T-cell (primary cell): ENCODE results near the gene PNPLA7. TPM values are rescaled to one million over a fixed set of nuclear protein-coding genes. Genes with fewer than 3 reads are reported as not detected.

ENCODE experiments used
- ATAC-seq, 4 experiments: fragments of 200-7000 bp in 3 of 4; fragments of 150-1000 bp in 1 of 4; cut with Tn5 transposase; replicated peaks in 1 of 4; 1 replicate in 3 of 4; 2 replicates in 1 of 4; pipeline ENCODE4 v1.10.0; 2021; ENCODE audit warnings: moderate library complexity in 3 of 4, mild to moderate bottlenecking in 2 of 4, moderate number of reproducible peaks in 1 of 4
- CTCF ChIA-PET, 2 donors: fragments of 300-600 bp; sonication (Branson Sonifier 250); formaldehyde crosslinking; loops; one replicate each; lab custom pipeline; 2022; ENCODE audit warnings: antibody characterized with exemption in 2 of 2; lab: Charles Lee
- POLR2A ChIA-PET, 2 donors: fragments of 300-600 bp; sonication (Branson Sonifier 250); formaldehyde crosslinking; loops; one replicate each; lab custom pipeline; 2022; ENCODE audit warnings: antibody characterized with exemption in 2 of 2; lab: Charles Lee
- DNase-seq, 35 experiments: peaks; one replicate each; pipeline versions ENCODE4 v3.0.0 to v3.0.0-alpha.2; 2013 to 2023
- H3K27ac ChIP-seq: one replicate; pipeline ENCODE4 v1.5.1; 2013; ENCODE audit warnings: low read length
- H3K27me3 ChIP-seq, 2 experiments: replicated peaks in 1 of 2; 1 replicate in 1 of 2; 2 replicates in 1 of 2; pipeline versions ENCODE4 v1.6.1 to v1.7.0; 2013; ENCODE audit warnings: low read length in 1 of 2, mixed read lengths in 1 of 2; ENCODE audit not compliant: control insufficient read depth in 2 of 2, insufficient read depth in 2 of 2; ENCODE audit errors: extremely low read depth in 1 of 2
- H3K36me3 ChIP-seq, 2 donors: 1 replicate in 1 of 2; 2 replicates in 1 of 2; pipeline versions ENCODE4 v1.6.1 to v1.7.0; 2013; ENCODE audit warnings: low read length in 1 of 2; ENCODE audit not compliant: control insufficient read depth in 2 of 2, insufficient read depth in 1 of 2; ENCODE audit errors: extremely low read depth in 1 of 2
- H3K4me1 ChIP-seq, 2 experiments: 1 replicate in 1 of 2; 2 replicates in 1 of 2; pipeline versions ENCODE4 v1.6.1 to v1.7.0; 2013; ENCODE audit warnings: low read length in 2 of 2, mixed read lengths in 1 of 2; ENCODE audit not compliant: insufficient read depth in 2 of 2, control insufficient read depth in 1 of 2; ENCODE audit errors: extremely low read depth in 1 of 2
- H3K4me3 ChIP-seq, 2 donors: 1 replicate in 1 of 2; 2 replicates in 1 of 2; pipeline versions ENCODE4 v1.5.1 to v1.7.0; 2013; ENCODE audit warnings: mild to moderate bottlenecking in 2 of 2, low read length in 1 of 2, moderate library complexity in 1 of 2; ENCODE audit not compliant: control insufficient read depth in 1 of 2; ENCODE audit errors: extremely low read depth in 1 of 2
- H3K9me3 ChIP-seq: 2 replicates; pipeline ENCODE4 v1.7.0; 2013
- H3K27ac Mint-ChIP-seq, 2 donors: one replicate each; pipeline ENCODE4 v1.8.0; 2020 to 2021; ENCODE audit warnings: mild to moderate bottlenecking in 2 of 2, mixed read lengths in 2 of 2
- H3K27me3 Mint-ChIP-seq, 2 donors: one replicate each; pipeline ENCODE4 v1.8.0; 2021 to 2022; ENCODE audit warnings: mixed read lengths in 2 of 2
- H3K36me3 Mint-ChIP-seq: one replicate; pipeline ENCODE4 v1.8.0; 2021; ENCODE audit warnings: mixed read lengths
- H3K4me1 Mint-ChIP-seq, 3 donors: one replicate each; pipeline ENCODE4 v1.8.0; 2020 to 2022; ENCODE audit warnings: mixed read lengths in 3 of 3, mild to moderate bottlenecking in 1 of 3
- H3K4me3 Mint-ChIP-seq, 3 donors: one replicate each; pipeline ENCODE4 v1.8.0; 2020 to 2022; ENCODE audit warnings: mild to moderate bottlenecking in 3 of 3, mixed read lengths in 3 of 3, moderate library complexity in 3 of 3
- H3K9me3 Mint-ChIP-seq, 3 donors: one replicate each; pipeline ENCODE4 v1.8.0; 2020 to 2022; ENCODE audit warnings: mixed read lengths in 3 of 3
- WGBS: methylation state at CpG from one replicate; pipeline ENCODE4 v1.1.5; 2013; ENCODE audit warnings: missing lambda C conversion rate; ENCODE audit not compliant: insufficient coverage; 5-methylcytosine and 5-hydroxymethylcytosine counted together
- total RNA-seq, 35 experiments: library from RNA in 6 of 35; stranded (reverse) in 6 of 35; fragments of 120-200 nt in 1 of 35; gene quantifications; one replicate each; pipeline versions ENCODE4 v1.2.1 to v1.2.4 and lab custom pipeline; 2013 to 2026

Gene PNPLA7
- total RNA-seq, 5 donors from 2014 or later (not counting 1 experiment from before 2014, with no cell fraction given) = 11.7 to 20.0 (median 15.6) TPM

DNA sequence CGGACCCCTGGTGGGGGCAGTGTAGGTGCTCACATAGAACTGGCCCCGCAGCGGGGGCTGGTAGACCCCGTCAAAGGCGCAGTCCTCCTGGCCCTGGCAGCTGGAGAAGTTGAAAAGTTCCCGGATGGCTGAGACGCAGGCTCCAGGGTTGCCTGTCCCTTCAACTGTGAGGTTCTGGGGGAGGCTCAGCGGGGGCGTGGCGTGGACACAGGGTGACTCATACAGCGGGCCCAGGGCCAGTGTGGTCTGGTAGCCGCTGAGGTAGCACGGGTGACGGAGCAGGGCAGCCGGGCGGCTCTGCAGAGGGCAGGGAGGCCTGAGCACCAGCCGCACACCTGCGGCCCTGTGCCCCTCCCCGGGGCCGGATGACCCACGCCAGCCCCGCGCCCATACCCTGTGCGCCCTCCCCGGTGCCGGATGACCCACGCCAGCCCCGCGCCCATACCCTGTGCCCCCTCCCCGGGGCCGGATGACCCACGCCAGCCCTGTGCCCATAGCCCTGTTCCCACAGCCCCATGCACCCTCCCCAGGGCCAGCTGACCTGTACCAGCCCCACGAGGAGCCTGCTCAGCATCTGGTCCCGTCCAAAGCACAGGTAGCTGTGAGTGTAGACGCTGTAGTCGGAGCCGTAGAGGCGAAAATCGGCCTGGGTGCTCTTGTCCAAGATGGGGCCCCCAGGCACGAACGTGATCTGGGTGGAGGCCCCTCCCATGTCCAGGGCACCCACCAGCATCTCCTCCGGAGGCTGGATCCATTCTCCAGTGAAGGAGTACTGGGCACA, 114.0 kb downstream of the PNPLA7 start:
- peaks cover 0 to 37% of the 10 kb centered on the region in 2 experiments for H3K27me3 ChIP-seq
- ChIA-PET CTCF (no interaction called here), POLR2A (no interaction called here)
- H3K27ac ChIP-seq = no peak overlapping the region
- no peaks in the 10 kb centered on the region for H3K9me3 ChIP-seq
- DNase-seq (no peak), ATAC-seq (no peak)
- peaks cover 0 to 7% of the 10 kb centered on the region in 2 donors for H3K27me3 Mint-ChIP-seq
- no peak overlapping the region for H3K4me3 Mint-ChIP-seq
- no peak overlapping the region for H3K27ac Mint-ChIP-seq
- H3K4me3 ChIP-seq = no peak overlapping the region
- 85% methylated on average over 38 of the region's 42 CpGs for WGBS
- H3K9me3 Mint-ChIP-seq = no peaks in the 10 kb centered on the region
- no peaks in the 10 kb centered on the region for H3K36me3 Mint-ChIP-seq
- H3K36me3 ChIP-seq = no peaks in the 10 kb centered on the region
- peaks cover 0 to 5% of the 10 kb centered on the region in 2 experiments for H3K4me1 ChIP-seq
- no peaks in the 10 kb centered on the region for H3K4me1 Mint-ChIP-seq

DNA sequence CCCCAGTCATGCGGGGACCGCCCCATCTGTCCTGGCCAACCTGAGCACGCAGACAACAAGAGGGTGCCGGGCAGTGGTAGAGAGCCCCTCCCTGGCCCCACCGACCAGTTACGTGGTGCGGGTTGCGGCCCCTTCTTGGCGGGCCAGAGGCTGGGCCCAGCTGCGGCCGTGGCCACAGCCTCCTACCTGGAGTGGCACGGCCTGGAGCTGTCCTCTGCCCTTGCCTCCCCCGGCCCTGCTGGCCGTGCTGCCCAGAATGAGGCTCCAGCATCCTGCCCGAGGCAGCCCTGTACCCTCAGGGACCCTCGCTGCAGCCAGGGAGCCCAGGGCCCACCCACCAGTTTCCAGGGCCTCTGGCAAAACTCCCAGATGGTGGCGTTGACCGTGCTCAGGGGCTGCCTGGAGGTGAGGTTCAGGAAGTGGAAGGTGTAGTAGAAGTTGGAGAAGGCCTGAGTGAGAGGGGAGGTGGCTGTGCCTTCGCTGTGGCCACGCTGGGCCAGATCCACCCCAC, 114.8 kb downstream of the PNPLA7 start:
- H3K4me1 Mint-ChIP-seq = no peaks in the 10 kb centered on the region
- CTCF ChIA-PET = no interaction called here
- 73% methylated on average over 19 of the region's 20 CpGs for WGBS

DNA sequence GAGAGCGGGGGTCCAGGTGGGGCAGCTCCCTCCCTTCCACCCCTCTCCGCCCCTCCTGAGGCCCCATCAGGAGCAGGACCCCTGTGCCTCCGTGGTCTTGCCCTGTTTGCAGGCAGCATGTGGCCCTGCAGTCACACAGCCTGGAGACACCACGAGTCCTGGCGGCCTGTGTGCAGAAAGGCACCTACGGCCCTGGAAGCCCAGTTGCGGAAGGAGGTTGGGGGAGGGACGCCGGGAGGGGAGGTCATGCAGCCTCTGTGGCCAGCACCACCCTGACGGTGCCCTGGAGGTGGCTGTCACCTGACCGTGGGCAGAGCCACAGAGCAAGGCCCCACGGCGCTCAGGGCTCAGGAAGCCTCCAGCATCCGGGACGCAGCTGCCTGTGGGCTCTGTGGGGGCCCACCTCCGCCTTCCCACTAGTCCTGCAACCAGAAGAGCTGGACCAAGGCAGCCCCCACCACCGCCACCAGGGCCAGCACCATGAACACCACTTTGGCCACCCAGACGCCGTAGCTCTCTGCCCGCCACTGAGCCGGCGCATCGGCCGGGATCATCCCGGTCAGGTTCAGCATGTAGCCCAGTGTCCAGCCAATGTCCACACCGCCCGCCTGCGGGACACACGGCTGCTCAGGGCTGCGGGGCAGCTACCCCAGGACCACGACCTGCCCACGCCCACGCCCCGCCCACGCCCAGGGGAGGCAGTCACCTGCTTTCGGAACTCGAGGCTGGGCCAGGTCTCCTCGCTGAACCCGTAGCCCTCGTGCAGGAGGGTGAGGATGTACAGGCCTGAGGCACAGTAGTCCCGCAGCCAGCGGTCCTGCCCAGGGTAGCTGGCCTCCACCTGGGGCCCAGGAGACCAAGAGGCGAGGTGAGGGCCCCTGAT, 115.5 kb downstream of the PNPLA7 start:
- WGBS = 64% methylated on average over 41 of the region's 43 CpGs

More for the DNA sequence above, 114.8 kb downstream of the PNPLA7 start:
- H3K9me3 Mint-ChIP-seq = no peaks in the 10 kb centered on the region
- ATAC-seq (no peak), DNase-seq (no peak)
- no peak overlapping the region for H3K27ac Mint-ChIP-seq
- no peak overlapping the region for H3K4me3 Mint-ChIP-seq
- Histone ChIP-seq H3K27me3 (peaks cover 0 to 35% of the 10 kb centered on the region in 2 experiments), H3K9me3 (no peaks in the 10 kb centered on the region), H3K27ac (no peak overlapping the region), H3K4me1 (peaks cover 0 to 3% of the 10 kb centered on the region in 2 experiments), H3K4me3 (no peak overlapping the region), H3K36me3 (no peaks in the 10 kb centered on the region)
- H3K36me3 Mint-ChIP-seq = no peaks in the 10 kb centered on the region
- POLR2A ChIA-PET = no interaction called here
- H3K27me3 Mint-ChIP-seq = peaks cover 0 to 7% of the 10 kb centered on the region in 2 donors

DNA sequence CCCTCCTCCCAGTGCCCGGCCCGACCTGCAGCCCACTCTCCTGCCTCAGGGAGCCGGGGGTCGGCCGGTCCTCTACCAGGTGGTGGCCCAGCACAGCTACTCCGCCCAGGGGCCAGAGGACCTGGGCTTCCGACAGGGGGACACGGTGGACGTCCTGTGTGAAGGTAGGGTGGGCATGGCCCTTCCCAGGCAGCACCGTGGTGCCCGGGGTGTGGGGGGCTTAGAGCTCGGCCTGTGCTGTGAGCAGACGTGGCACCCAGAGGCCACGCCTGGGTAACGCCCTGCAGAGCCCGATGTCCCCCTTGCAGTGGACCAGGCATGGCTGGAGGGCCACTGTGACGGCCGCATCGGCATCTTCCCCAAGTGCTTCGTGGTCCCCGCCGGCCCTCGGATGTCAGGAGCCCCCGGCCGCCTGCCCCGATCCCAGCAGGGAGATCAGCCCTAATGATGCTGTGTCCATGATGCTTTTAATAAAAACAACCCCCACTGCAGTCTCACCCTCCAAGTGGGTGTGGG, 116.2 kb downstream of the PNPLA7 start:
- Mint-ChIP-seq H3K36me3 (no peaks in the 10 kb centered on the region), H3K4me3 (no peak overlapping the region), H3K9me3 (no peaks in the 10 kb centered on the region), H3K4me1 (no peaks in the 10 kb centered on the region), H3K27me3 (no peaks in the 10 kb centered on the region), H3K27ac (no peak overlapping the region)
- Histone ChIP-seq H3K27me3 (peaks cover 0 to 25% of the 10 kb centered on the region in 2 experiments), H3K9me3 (no peaks in the 10 kb centered on the region), H3K4me3 (no peak overlapping the region), H3K4me1 (peaks cover 0 to 3% of the 10 kb centered on the region in 2 experiments), H3K36me3 (no peaks in the 10 kb centered on the region), H3K27ac (no peak overlapping the region)
- ATAC-seq (no peak), DNase-seq (no peak)
- POLR2A ChIA-PET = no interaction called here
- CTCF ChIA-PET = no interaction called here
- 90% methylated on average over 16 of the region's 26 CpGs for WGBS

More for the DNA sequence above, 115.5 kb downstream of the PNPLA7 start:
- H3K36me3 Mint-ChIP-seq = no peaks in the 10 kb centered on the region
- ATAC-seq (no peak), DNase-seq (no peak)
- ChIA-PET POLR2A (no interaction called here), CTCF (no interaction called here)
- Histone ChIP-seq H3K4me3 (no peak overlapping the region), H3K4me1 (peaks cover 0 to 3% of the 10 kb centered on the region in 2 experiments), H3K36me3 (no peaks in the 10 kb centered on the region), H3K9me3 (no peaks in the 10 kb centered on the region), H3K27me3 (peaks cover 0 to 32% of the 10 kb centered on the region in 2 experiments), H3K27ac (no peak overlapping the region)
- no peak overlapping the region for H3K27ac Mint-ChIP-seq
- H3K9me3 Mint-ChIP-seq = no peaks in the 10 kb centered on the region
- no peak overlapping the region for H3K4me3 Mint-ChIP-seq
- H3K27me3 Mint-ChIP-seq = peaks cover 0 to 7% of the 10 kb centered on the region in 2 donors
- no peaks in the 10 kb centered on the region for H3K4me1 Mint-ChIP-seq

DNA sequence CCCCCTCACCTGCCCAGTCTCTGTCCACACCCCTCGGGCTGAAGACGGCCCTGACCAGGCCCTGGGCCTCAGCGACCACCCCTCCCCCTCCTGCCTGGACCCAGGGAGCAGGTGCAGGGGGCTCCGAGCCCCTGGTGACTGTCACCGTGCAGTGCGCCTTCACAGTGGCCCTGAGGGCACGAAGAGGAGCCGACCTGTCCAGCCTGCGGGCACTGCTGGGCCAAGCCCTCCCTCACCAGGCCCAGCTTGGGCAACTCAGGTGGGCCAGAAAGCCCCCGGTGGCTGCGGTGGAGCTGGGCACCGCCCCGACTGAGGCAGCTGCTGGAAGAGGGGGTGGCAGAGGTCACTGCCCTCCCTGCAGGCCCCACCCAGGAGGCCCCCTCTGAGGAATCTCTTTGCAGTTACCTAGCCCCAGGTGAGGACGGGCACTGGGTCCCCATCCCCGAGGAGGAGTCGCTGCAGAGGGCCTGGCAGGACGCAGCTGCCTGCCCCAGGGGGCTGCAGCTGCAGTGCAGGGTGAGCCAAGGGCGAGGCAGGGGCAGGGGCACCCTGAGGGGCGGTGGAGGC, 116.8 kb downstream of the PNPLA7 start:
- ChIA-PET POLR2A (no interaction called here), CTCF (no interaction called here)
- Histone ChIP-seq H3K27me3 (peaks cover 0 to 23% of the 10 kb centered on the region in 2 experiments), H3K4me1 (peaks cover 0 to 3% of the 10 kb centered on the region in 2 experiments), H3K27ac (no peak overlapping the region), H3K36me3 (no peaks in the 10 kb centered on the region), H3K4me3 (no peak overlapping the region), H3K9me3 (no peaks in the 10 kb centered on the region)
- 78% methylated on average over 17 of the region's 19 CpGs for WGBS
- no peak overlapping the region for H3K27ac Mint-ChIP-seq
- no peaks in the 10 kb centered on the region for H3K4me1 Mint-ChIP-seq
- no peaks in the 10 kb centered on the region for H3K27me3 Mint-ChIP-seq
- DNase-seq = no peak
- ATAC-seq = no peak
- no peak overlapping the region for H3K4me3 Mint-ChIP-seq
- no peaks in the 10 kb centered on the region for H3K9me3 Mint-ChIP-seq
- H3K36me3 Mint-ChIP-seq = no peaks in the 10 kb centered on the region
